Measurements from ENCODE around the gene SH3YL1.
A peak's percentile ranks its signal among the peaks of the same experiment; 100 is the strongest.

The SH3YL1 gene

DNA sequence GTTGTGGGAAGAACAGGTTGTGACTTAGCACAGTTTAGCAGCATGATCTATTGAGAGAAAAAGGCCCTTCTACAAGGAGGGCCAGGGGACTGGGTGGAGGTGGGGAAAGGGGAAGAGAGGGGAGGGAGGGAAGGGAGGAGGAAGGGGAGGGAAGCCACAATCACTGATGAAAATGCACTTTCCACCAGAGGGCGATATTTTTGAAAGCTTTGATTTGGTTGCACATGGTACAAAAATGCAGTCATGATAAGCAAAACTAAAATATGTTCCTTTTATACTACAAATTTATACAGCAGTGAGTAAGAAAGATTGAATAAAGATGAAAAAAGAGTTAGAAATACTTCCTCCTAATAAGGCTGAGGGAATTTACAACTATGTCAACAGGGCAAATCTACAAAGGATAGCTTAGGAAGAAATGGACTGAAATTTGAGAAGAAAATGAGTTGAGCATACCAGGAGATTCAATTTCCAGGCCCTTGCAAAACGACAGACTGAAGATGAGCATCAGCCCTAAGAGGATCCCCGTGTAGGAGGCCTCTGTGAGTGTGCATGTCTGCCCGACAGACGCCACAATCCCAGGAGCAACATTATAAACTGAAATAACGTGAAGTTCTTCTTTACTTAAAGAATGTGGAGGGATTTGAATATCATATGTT, 17.2 kb downstream of the SH3YL1 start:
- peaks cover 33 to 40% of the 10 kb centered on the region in 2 donors for H3K36me3 ChIP-seq (ENCODE audit: control insufficient read depth in 2 of 2, insufficient read depth in 2 of 2, low read length in 2 of 2)
- no peak overlapping the region for H3K9ac ChIP-seq (ENCODE audit: low read depth in 1 of 2, low read length in 2 of 2)
- no peaks in the 10 kb centered on the region for H3K27me3 ChIP-seq (ENCODE audit: control insufficient read depth in 2 of 2, insufficient read depth in 2 of 2, low read length in 2 of 2)
- no peaks in the 10 kb centered on the region for H3K9me3 ChIP-seq (ENCODE audit: control insufficient read depth in 2 of 2, low read length in 2 of 2)
- no peak overlapping the region for H3K27ac ChIP-seq (ENCODE audit: low read depth in 2 of 2, low read length in 2 of 2)
- H3K4me3 ChIP-seq (ENCODE audit: low read length in 2 of 2), result no peak overlapping the region
- no peaks in the 10 kb centered on the region for H3K4me1 ChIP-seq (ENCODE audit: control insufficient read depth in 2 of 2, insufficient read depth in 2 of 2, low read length in 2 of 2)

DNA sequence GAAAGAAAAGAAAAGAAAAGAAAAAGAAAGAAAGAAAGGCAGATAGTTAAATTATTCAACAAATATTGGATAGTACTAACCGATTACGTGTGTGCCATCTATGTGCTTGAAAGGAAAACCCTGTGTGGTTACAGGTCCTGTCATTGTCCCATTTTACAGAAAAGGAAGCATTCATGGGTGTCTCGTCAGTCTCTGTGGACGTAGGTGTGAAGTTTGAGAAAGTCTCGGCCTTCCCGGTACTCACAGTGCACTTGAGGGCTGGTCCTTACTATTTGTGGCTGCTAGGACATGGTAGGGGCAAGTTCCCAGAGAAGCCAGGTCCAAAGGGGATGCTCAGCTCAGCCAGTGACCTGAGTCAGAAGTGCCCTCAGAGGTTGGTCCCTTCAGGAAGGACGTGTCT, 19.3 kb downstream of the SH3YL1 start:
- Histone ChIP-seq H3K27ac (ENCODE audit: low read depth in 2 of 2, low read length in 2 of 2) (no peak overlapping the region), H3K9ac (ENCODE audit: low read depth in 1 of 2, low read length in 2 of 2) (no peak overlapping the region), H3K4me3 (ENCODE audit: low read length in 2 of 2) (no peak overlapping the region), H3K36me3 (ENCODE audit: control insufficient read depth in 2 of 2, insufficient read depth in 2 of 2, low read length in 2 of 2) (peaks cover 29 to 32% of the 10 kb centered on the region in 2 donors), H3K4me1 (ENCODE audit: control insufficient read depth in 2 of 2, insufficient read depth in 2 of 2, low read length in 2 of 2) (no peaks in the 10 kb centered on the region), H3K27me3 (ENCODE audit: control insufficient read depth in 2 of 2, insufficient read depth in 2 of 2, low read length in 2 of 2) (no peaks in the 10 kb centered on the region), H3K9me3 (ENCODE audit: control insufficient read depth in 2 of 2, low read length in 2 of 2) (no peaks in the 10 kb centered on the region)

DNA sequence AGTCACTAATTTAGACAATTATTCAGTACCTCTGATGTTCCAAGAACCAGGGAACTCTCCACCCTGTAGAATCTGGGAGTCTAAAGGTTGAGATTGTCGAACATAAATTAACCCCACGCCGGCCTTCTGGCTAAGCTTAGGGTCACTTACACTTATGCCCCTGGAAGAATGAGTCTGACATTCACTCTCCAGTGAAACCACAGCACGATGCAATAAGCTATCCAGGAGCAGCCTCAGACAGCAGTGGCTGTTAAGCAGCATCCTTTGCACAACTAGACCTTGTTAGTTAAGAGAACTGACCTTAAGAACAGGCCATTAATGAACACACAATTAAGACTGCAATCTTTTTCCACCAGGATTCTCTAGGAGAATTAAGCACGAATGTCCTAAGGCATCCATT, 25.0 kb downstream of the SH3YL1 start:
- Histone ChIP-seq H3K9ac (ENCODE audit: low read depth in 1 of 2, low read length in 2 of 2) (no peak overlapping the region), H3K27ac (ENCODE audit: low read depth in 2 of 2, low read length in 2 of 2) (peak overlapping the region in 1 of 2 donors; percentile 3), H3K36me3 (ENCODE audit: control insufficient read depth in 2 of 2, insufficient read depth in 2 of 2, low read length in 2 of 2) (peaks cover 13 to 20% of the 10 kb centered on the region in 2 donors), H3K4me3 (ENCODE audit: low read length in 2 of 2) (no peak overlapping the region), H3K4me1 (ENCODE audit: control insufficient read depth in 2 of 2, insufficient read depth in 2 of 2, low read length in 2 of 2) (no peaks in the 10 kb centered on the region), H3K27me3 (ENCODE audit: control insufficient read depth in 2 of 2, insufficient read depth in 2 of 2, low read length in 2 of 2) (no peaks in the 10 kb centered on the region), H3K9me3 (ENCODE audit: control insufficient read depth in 2 of 2, low read length in 2 of 2) (no peaks in the 10 kb centered on the region)

DNA sequence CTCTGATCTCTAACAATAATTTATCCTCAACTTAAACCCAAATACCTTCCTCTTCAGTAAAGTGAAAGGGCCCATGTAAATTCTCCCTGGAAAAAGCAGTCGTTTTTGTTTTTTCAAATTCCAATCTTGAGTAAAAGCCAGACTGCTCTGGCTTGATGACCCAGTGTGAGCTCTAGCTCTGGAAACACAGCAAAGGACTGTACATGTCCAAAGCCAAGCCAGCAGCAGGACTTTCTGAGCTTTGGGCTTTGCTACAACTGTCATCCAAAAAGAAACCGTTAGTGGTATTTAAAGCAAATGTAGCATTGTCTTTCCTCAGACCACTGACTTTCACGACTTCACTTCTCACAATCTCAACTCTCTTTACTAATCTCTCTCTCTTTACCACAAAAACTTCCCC, 25.4 kb downstream of the SH3YL1 start:
- Histone ChIP-seq H3K9me3 (ENCODE audit: control insufficient read depth in 2 of 2, low read length in 2 of 2) (no peaks in the 10 kb centered on the region), H3K4me3 (ENCODE audit: low read length in 2 of 2) (no peak overlapping the region), H3K36me3 (ENCODE audit: control insufficient read depth in 2 of 2, insufficient read depth in 2 of 2, low read length in 2 of 2) (peaks cover 8 to 15% of the 10 kb centered on the region in 2 donors), H3K27ac (ENCODE audit: low read depth in 2 of 2, low read length in 2 of 2) (peak overlapping the region in 1 of 2 donors; percentile 49), H3K4me1 (ENCODE audit: control insufficient read depth in 2 of 2, insufficient read depth in 2 of 2, low read length in 2 of 2) (no peaks in the 10 kb centered on the region), H3K9ac (ENCODE audit: low read depth in 1 of 2, low read length in 2 of 2) (no peak overlapping the region), H3K27me3 (ENCODE audit: control insufficient read depth in 2 of 2, insufficient read depth in 2 of 2, low read length in 2 of 2) (no peaks in the 10 kb centered on the region)

DNA sequence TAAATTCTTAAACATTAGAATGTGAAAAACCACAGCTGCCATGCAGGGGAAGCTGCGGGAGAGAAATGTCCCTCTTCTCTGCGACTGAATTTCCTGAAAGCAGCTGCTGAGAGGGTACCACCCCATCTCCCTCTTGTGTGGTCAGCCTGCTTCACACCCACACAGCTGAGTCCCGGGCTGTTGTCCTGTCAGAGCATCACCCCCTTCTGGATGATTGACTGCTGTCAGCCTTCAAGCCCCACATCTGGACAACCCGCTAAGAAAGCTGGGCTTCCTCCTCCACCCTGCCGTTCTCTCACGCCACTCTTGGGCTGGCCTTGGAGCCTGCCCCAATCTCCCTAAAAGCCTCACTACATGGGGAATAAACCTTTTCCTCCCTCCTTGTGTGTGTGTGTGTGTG, 26.0 kb downstream of the SH3YL1 start:
- H3K4me1 ChIP-seq (ENCODE audit: control insufficient read depth in 2 of 2, insufficient read depth in 2 of 2, low read length in 2 of 2), result no peaks in the 10 kb centered on the region
- no peak overlapping the region for H3K9ac ChIP-seq (ENCODE audit: low read depth in 1 of 2, low read length in 2 of 2)
- H3K27me3 ChIP-seq (ENCODE audit: control insufficient read depth in 2 of 2, insufficient read depth in 2 of 2, low read length in 2 of 2), result no peaks in the 10 kb centered on the region
- H3K36me3 ChIP-seq (ENCODE audit: control insufficient read depth in 2 of 2, insufficient read depth in 2 of 2, low read length in 2 of 2), result peaks cover 11% of the 10 kb centered on the region in 2 donors
- no peaks in the 10 kb centered on the region for H3K9me3 ChIP-seq (ENCODE audit: control insufficient read depth in 2 of 2, low read length in 2 of 2)
- H3K4me3 ChIP-seq (ENCODE audit: low read length in 2 of 2), result no peak overlapping the region
- H3K27ac ChIP-seq (ENCODE audit: low read depth in 2 of 2, low read length in 2 of 2), result peak overlapping the region in 1 of 2 donors; percentile 49

DNA sequence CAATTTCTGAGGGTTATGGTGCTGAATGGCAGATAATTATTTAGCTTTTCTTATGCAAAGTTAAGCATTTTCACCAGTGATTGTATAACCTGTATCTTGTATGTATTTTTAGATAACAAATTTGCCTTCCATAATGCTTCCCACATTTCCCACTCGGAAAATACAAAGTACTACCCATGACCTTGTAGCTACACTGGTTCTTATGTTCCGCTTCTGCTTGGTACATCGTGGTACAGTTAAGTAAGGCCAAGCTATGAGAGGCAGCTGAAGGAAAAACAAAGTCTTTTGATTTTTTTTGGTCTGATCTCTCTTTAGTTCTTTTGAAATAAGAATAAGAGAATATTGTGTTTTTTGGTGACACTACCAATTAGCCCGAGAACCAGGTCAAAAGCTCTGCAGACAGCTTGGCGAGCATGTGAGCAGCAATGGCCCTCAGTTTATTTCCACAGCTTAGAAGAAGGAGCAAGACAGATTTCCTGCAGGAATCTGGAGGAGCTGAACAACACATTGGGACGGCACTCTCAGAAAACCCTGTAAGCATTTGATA, 26.8 kb downstream of the SH3YL1 start:
- Histone ChIP-seq H3K9me3 (ENCODE audit: control insufficient read depth in 2 of 2, low read length in 2 of 2) (no peaks in the 10 kb centered on the region), H3K27me3 (ENCODE audit: control insufficient read depth in 2 of 2, insufficient read depth in 2 of 2, low read length in 2 of 2) (no peaks in the 10 kb centered on the region), H3K36me3 (ENCODE audit: control insufficient read depth in 2 of 2, insufficient read depth in 2 of 2, low read length in 2 of 2) (peaks cover 7 to 11% of the 10 kb centered on the region in 2 donors), H3K4me3 (ENCODE audit: low read length in 2 of 2) (no peak overlapping the region), H3K4me1 (ENCODE audit: control insufficient read depth in 2 of 2, insufficient read depth in 2 of 2, low read length in 2 of 2) (no peaks in the 10 kb centered on the region), H3K9ac (ENCODE audit: low read depth in 1 of 2, low read length in 2 of 2) (no peak overlapping the region), H3K27ac (ENCODE audit: low read depth in 2 of 2, low read length in 2 of 2) (no peak overlapping the region)

DNA sequence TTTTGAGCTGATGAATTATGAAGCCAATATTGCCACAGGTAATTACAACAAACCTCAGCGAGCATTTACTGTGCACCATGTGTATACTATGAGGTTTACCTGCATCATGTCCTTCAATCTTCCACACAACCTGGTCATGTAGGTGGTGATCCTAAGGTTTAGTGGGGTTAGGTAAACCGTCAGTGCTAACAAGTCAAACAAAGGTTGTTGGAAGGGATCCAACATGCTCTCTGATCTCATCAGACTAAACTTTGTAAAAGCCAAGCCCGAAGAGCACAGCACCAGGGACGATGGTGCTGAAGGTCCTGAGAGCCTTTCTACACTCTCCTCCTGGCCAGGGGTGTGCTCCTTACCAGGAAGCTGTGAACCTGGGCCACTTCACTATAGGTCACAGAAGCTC, 29.4 kb downstream of the SH3YL1 start:
- Histone ChIP-seq H3K36me3 (ENCODE audit: control insufficient read depth in 2 of 2, insufficient read depth in 2 of 2, low read length in 2 of 2) (peaks cover 14 to 18% of the 10 kb centered on the region in 2 donors), H3K4me3 (ENCODE audit: low read length in 2 of 2) (no peak overlapping the region), H3K4me1 (ENCODE audit: control insufficient read depth in 2 of 2, insufficient read depth in 2 of 2, low read length in 2 of 2) (no peaks in the 10 kb centered on the region), H3K9me3 (ENCODE audit: control insufficient read depth in 2 of 2, low read length in 2 of 2) (no peaks in the 10 kb centered on the region), H3K27ac (ENCODE audit: low read depth in 2 of 2, low read length in 2 of 2) (no peak overlapping the region), H3K9ac (ENCODE audit: low read depth in 1 of 2, low read length in 2 of 2) (no peak overlapping the region), H3K27me3 (ENCODE audit: control insufficient read depth in 2 of 2, insufficient read depth in 2 of 2, low read length in 2 of 2) (no peaks in the 10 kb centered on the region)

DNA sequence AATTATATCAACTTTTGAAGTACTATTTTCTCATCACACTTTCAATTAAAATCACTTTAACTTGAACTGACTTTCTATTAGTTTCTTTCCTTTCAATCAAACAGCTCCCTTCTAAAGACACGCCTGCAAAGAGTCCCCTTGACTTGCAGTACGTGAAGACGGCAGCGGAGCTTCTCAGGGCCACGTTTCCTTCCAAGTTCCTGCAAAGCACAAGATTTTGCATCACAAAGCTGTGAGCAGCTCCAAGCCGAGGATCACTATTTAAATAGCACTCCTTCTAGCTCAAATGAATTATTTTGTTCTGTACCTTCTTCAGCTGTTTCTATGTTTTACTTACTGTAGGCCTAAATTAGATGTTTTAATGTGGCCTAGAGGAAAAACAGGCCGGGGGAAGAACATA, 30.8 kb downstream of the SH3YL1 start:
- no peak overlapping the region for H3K27ac ChIP-seq (ENCODE audit: low read depth in 2 of 2, low read length in 2 of 2)
- peaks cover 21 to 22% of the 10 kb centered on the region in 2 donors for H3K36me3 ChIP-seq (ENCODE audit: control insufficient read depth in 2 of 2, insufficient read depth in 2 of 2, low read length in 2 of 2)
- no peak overlapping the region for H3K9ac ChIP-seq (ENCODE audit: low read depth in 1 of 2, low read length in 2 of 2)
- no peaks in the 10 kb centered on the region for H3K9me3 ChIP-seq (ENCODE audit: control insufficient read depth in 2 of 2, low read length in 2 of 2)
- H3K4me1 ChIP-seq (ENCODE audit: control insufficient read depth in 2 of 2, insufficient read depth in 2 of 2, low read length in 2 of 2), result no peaks in the 10 kb centered on the region
- H3K4me3 ChIP-seq (ENCODE audit: low read length in 2 of 2), result no peak overlapping the region
- no peaks in the 10 kb centered on the region for H3K27me3 ChIP-seq (ENCODE audit: control insufficient read depth in 2 of 2, insufficient read depth in 2 of 2, low read length in 2 of 2)

DNA sequence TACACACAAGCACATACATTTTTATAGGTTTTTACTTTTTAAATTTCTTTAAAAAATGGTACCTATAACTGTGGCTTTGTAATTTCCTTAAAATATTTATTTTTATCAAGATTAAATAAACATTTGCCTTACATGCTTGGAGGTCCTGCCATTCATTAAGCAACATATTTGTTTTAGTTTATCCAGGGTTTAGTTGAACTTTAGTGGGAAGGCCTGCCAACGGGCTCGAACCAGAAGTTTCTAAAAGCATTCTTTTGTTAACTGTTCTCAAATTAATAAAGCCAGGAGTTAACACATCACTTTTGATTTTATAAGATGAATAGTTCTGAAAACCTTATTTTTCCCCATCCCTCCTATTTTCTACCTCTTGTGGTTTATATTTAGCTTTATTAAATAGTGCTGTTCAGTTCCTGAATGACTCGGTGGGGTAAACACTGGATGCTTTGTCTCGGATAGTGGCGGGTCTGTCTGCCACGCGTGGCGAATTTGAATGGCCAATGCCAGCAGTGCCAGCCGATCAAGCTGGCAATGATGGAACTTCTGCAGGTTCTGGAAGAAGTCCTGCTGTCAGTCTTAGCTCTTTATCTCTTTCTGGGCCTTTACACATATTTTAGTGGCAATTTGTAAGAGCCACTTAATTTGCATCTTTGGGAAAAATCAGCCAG, 32.2 kb downstream of the SH3YL1 start:
- Histone ChIP-seq H3K4me1 (ENCODE audit: control insufficient read depth in 2 of 2, insufficient read depth in 2 of 2, low read length in 2 of 2) (no peaks in the 10 kb centered on the region), H3K27ac (ENCODE audit: low read depth in 2 of 2, low read length in 2 of 2) (no peak overlapping the region), H3K9ac (ENCODE audit: low read depth in 1 of 2, low read length in 2 of 2) (no peak overlapping the region), H3K9me3 (ENCODE audit: control insufficient read depth in 2 of 2, low read length in 2 of 2) (no peaks in the 10 kb centered on the region), H3K36me3 (ENCODE audit: control insufficient read depth in 2 of 2, insufficient read depth in 2 of 2, low read length in 2 of 2) (peaks cover 26 to 29% of the 10 kb centered on the region in 2 donors), H3K4me3 (ENCODE audit: low read length in 2 of 2) (no peak overlapping the region), H3K27me3 (ENCODE audit: control insufficient read depth in 2 of 2, insufficient read depth in 2 of 2, low read length in 2 of 2) (no peaks in the 10 kb centered on the region)

DNA sequence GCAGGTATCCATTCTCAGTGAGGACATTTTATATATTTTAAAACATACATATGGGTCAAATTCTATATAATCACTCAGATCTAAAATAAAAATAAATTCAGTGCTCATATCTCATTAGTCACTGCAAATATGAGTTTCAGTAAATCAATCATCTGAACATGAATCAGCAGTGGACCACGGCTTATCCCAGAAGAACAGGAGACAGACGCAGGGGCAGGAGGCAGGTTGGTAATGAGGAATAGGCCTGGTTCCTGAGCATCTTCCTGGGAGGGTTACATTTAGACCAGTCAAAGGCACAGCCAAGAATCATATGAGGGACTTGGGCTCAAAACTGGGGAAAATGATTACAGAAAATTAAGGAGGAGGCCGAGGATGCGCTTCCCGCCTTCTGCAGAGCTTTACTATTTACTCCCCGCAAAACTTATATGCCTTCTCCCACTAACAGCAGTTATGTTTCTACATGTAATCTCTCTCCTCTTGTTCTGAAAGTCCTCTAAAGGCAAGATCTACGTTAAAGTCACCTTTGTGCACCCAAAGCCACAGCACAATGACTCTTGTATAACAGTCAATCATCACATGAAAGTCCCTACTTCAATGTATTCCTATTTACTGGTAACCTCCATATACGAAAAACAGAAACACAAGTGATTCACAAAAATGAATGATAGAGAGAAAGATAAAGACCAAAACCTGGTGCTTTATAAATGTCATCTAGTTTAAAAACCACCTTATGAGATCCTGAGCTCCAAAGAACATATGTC, 35.1 kb downstream of the SH3YL1 start:
- no peaks in the 10 kb centered on the region for H3K27me3 ChIP-seq (ENCODE audit: control insufficient read depth in 2 of 2, insufficient read depth in 2 of 2, low read length in 2 of 2)
- H3K4me1 ChIP-seq (ENCODE audit: control insufficient read depth in 2 of 2, insufficient read depth in 2 of 2, low read length in 2 of 2), result no peaks in the 10 kb centered on the region
- no peak overlapping the region for H3K4me3 ChIP-seq (ENCODE audit: low read length in 2 of 2)
- peaks cover 39 to 43% of the 10 kb centered on the region in 2 donors for H3K36me3 ChIP-seq (ENCODE audit: control insufficient read depth in 2 of 2, insufficient read depth in 2 of 2, low read length in 2 of 2)
- no peaks in the 10 kb centered on the region for H3K9me3 ChIP-seq (ENCODE audit: control insufficient read depth in 2 of 2, low read length in 2 of 2)
- no peak overlapping the region for H3K9ac ChIP-seq (ENCODE audit: low read depth in 1 of 2, low read length in 2 of 2)
- H3K27ac ChIP-seq (ENCODE audit: low read depth in 2 of 2, low read length in 2 of 2), result no peak overlapping the region

Data from mucosa of rectum (tissue), 2 donors.